Panc1 (cell line): ENCODE data around the gene SLIT1. TPM values are rescaled to one million over a fixed set of nuclear protein-coding genes. Genes with fewer than 3 reads are reported as not detected.

Experiments used
- ATAC-seq: fragments of 200-7000 bp; cut with Tn5 transposase; 2 replicates; pipeline ENCODE4 v1.9.1; 2020; ENCODE audit warnings: mild to moderate bottlenecking, moderate library complexity
- BruUV-seq: library from RNA; stranded (reverse); fragments of 400-500 nt; replicated peaks from 2 replicates; lab custom pipeline; 2021; lab: Mats Ljungman, UMichigan
- CTCF ChIA-PET: fragments of 300-600 bp; sonication (Branson Sonifier 250); formaldehyde crosslinking; loops from one replicate; lab custom pipeline; 2022; ENCODE audit warnings: antibody characterized with exemption; lab: Charles Lee
- POLR2A ChIA-PET: fragments of 300-600 bp; sonication (Branson Sonifier 250); formaldehyde crosslinking; loops from one replicate; lab custom pipeline; 2022; ENCODE audit warnings: antibody characterized with exemption; lab: Charles Lee
- DNase-seq: peaks from one replicate; pipeline ENCODE4 v3.0.0-alpha.2; 2010; ENCODE audit warnings: low read depth, low spot score
- H3K27ac ChIP-seq: 2 replicates; pipeline ENCODE4 v1.5.1; 2011; ENCODE audit warnings: mild to moderate bottlenecking, low read length, inconsistent platforms
- H3K27me3 ChIP-seq: fragments of 200-500 bp; sonication (Bioruptor generic); 2 replicates; pipeline ENCODE4 v1.6.0; 2014; ENCODE audit warnings: low read length, inconsistent platforms; ENCODE audit not compliant: control insufficient read depth, insufficient read depth
- H3K36me3 ChIP-seq: fragments of 200-500 bp; sonication (Bioruptor generic); 2 replicates; pipeline ENCODE4 v1.5.1; 2014; ENCODE audit warnings: inconsistent platforms, mild to moderate bottlenecking, low read length, moderate library complexity; ENCODE audit not compliant: control insufficient read depth, insufficient read depth
- H3K4me1 ChIP-seq: 2 replicates; pipeline ENCODE4 v1.5.1; 2011; ENCODE audit warnings: inconsistent platforms, mild to moderate bottlenecking, low read length, moderate library complexity; ENCODE audit not compliant: control insufficient read depth, insufficient read depth
- H3K4me3 ChIP-seq, 2 experiments: 2 replicates each; pipeline ENCODE4 v1.5.1; 2011 to 2012; ENCODE audit warnings: low read depth in 2 of 2, low read length in 2 of 2, mild to moderate bottlenecking in 2 of 2, inconsistent platforms in 1 of 2, moderate library complexity in 1 of 2
- H3K9me3 ChIP-seq: fragments of 200-500 bp; sonication (Bioruptor generic); 2 replicates; pipeline ENCODE4 v1.5.1; 2014; ENCODE audit warnings: low read depth, mild to moderate bottlenecking, inconsistent platforms, low read length, moderate library complexity; ENCODE audit not compliant: control insufficient read depth, insufficient read depth
- POLR2AphosphoS5 ChIP-seq: IDR thresholded peaks from 2 replicates; pipeline ENCODE4 v1.6.1; 2012; ENCODE audit warnings: mild to moderate bottlenecking, low read depth, low read length, moderate library complexity
- SIN3A ChIP-seq: IDR thresholded peaks from 2 replicates; pipeline ENCODE4 v1.6.1; 2012; ENCODE audit warnings: low read depth, mild to moderate bottlenecking, low read length, moderate library complexity, borderline replicate concordance; ENCODE audit not compliant: insufficient read depth
- TCF7L2 ChIP-seq: IDR thresholded peaks from 2 replicates; pipeline ENCODE4 v1.6.1; 2011; ENCODE audit warnings: mild to moderate bottlenecking, low read depth, low read length, inconsistent platforms
- in situ Hi-C: cut with HindIII; loops from 2 replicates; pipeline ENCODE4 v1.10.0; 2016; ENCODE audit warnings: low sequenced_read_pairs, low pct_unique_long_range_greater_than_20kb
- intact Hi-C: fragments of 100-400 bp; cut with micrococcal nuclease; formaldehyde crosslinking; loops from one replicate; pipeline ENCODE4 v1.10.0; 2022; ENCODE audit not compliant: unreplicated experiment
- total RNA-seq: library from RNA; stranded (reverse); gene quantifications from one replicate; pipeline ENCODE4 v1.2.1, GENCODE V29; 2021; ENCODE audit not compliant: unreplicated experiment
- TF ChIP-seq, protein P1 (sequence below): fragments of 450-650 bp; IDR thresholded peaks from 2 replicates; pipeline ENCODE4 v1.5.1; 2017; ENCODE audit warnings: mild to moderate bottlenecking
- TF ChIP-seq, protein P2 (sequence below), 2 experiments: IDR thresholded peaks; 2 replicates each; pipeline ENCODE4 v1.6.1; 2011 to 2012; ENCODE audit warnings: low read depth in 2 of 2, control low read depth in 1 of 2, low read length in 1 of 2, mild to moderate bottlenecking in 1 of 2, moderate library complexity in 1 of 2; ENCODE audit not compliant: insufficient read depth in 1 of 2

The SLIT1 gene
- total RNA-seq, 1 experiment from 2014 or later = 2.6 TPM

DNA sequence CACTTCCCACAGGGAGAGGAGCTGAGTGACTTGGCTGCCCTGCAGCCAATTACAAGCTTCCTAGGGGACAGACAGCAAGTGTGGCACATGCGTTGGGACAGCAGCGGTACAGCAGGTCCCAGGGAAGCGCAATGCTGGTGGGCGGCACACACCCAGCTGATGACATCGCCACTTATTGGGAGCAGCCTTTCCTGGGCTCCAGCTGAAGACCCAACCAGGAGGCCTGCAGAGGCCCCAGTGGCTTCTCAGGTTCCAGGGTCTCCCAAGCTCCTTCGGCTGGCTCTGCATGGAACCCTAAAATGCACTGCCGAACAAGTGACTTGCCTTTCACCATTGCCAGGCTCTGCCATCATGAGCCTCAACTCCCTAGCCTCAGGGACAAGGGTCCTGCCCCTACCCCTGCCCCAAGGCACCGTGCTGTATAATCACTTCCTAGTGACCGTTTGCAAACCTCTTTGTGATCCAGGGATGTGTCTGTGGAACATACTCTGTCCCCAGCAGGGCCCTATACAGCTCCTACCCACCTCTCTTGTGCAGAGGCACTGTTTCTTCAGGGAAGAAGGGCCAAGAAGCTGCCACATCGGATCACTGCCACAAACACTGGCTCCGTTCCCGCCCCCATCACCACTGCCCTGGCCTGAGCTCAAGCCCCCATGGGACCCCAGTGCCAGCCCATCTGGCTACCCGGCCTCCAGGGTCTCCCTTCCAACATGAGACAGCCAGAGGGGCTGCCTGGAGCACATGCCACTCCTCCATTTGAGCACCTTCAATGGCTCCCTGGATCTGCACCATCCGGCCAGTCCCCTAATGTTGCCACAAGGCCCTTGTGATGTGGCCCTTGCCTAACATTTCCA lies 19.3 kb upstream of the SLIT1 start:
- BruUV-seq = no TSS peak
- in situ Hi-C loops (no loop called here), intact Hi-C loops (no loop called here)
- Histone ChIP-seq H3K36me3 (no peaks in the 10 kb centered on the region), H3K4me3 (no peak overlapping the region), H3K27me3 (no peaks in the 10 kb centered on the region), H3K9me3 (no peaks in the 10 kb centered on the region), H3K27ac (no peak overlapping the region), H3K4me1 (peaks cover 4% of the 10 kb centered on the region; the same call in 1 of the 2 replicates)
- CTCF ChIA-PET = interaction anchor here (0.6 to 1.2 kb wide), 3 partner anchors 132 to 182 kb away, joined by 3 to 11 read pairs (median 6); no protein-coding TSS in a partner anchor
- no peak for DNase-seq
- TF ChIP-seq, protein P1, sequence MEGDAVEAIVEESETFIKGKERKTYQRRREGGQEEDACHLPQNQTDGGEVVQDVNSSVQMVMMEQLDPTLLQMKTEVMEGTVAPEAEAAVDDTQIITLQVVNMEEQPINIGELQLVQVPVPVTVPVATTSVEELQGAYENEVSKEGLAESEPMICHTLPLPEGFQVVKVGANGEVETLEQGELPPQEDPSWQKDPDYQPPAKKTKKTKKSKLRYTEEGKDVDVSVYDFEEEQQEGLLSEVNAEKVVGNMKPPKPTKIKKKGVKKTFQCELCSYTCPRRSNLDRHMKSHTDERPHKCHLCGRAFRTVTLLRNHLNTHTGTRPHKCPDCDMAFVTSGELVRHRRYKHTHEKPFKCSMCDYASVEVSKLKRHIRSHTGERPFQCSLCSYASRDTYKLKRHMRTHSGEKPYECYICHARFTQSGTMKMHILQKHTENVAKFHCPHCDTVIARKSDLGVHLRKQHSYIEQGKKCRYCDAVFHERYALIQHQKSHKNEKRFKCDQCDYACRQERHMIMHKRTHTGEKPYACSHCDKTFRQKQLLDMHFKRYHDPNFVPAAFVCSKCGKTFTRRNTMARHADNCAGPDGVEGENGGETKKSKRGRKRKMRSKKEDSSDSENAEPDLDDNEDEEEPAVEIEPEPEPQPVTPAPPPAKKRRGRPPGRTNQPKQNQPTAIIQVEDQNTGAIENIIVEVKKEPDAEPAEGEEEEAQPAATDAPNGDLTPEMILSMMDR = no peak
- no peak for TF ChIP-seq POLR2AphosphoS5
- TF ChIP-seq, protein P2, sequence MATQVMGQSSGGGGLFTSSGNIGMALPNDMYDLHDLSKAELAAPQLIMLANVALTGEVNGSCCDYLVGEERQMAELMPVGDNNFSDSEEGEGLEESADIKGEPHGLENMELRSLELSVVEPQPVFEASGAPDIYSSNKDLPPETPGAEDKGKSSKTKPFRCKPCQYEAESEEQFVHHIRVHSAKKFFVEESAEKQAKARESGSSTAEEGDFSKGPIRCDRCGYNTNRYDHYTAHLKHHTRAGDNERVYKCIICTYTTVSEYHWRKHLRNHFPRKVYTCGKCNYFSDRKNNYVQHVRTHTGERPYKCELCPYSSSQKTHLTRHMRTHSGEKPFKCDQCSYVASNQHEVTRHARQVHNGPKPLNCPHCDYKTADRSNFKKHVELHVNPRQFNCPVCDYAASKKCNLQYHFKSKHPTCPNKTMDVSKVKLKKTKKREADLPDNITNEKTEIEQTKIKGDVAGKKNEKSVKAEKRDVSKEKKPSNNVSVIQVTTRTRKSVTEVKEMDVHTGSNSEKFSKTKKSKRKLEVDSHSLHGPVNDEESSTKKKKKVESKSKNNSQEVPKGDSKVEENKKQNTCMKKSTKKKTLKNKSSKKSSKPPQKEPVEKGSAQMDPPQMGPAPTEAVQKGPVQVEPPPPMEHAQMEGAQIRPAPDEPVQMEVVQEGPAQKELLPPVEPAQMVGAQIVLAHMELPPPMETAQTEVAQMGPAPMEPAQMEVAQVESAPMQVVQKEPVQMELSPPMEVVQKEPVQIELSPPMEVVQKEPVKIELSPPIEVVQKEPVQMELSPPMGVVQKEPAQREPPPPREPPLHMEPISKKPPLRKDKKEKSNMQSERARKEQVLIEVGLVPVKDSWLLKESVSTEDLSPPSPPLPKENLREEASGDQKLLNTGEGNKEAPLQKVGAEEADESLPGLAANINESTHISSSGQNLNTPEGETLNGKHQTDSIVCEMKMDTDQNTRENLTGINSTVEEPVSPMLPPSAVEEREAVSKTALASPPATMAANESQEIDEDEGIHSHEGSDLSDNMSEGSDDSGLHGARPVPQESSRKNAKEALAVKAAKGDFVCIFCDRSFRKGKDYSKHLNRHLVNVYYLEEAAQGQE (IDR thresholded peaks at IDR 0.05; ENCODE audit: insufficient read depth in 1 of 2, low read depth in 2 of 2, low read length in 1 of 2) = no peak
- TF ChIP-seq SIN3A = no peak
- TF ChIP-seq TCF7L2 = no peak
- no peak for ATAC-seq
- POLR2A ChIA-PET = no interaction called here

DNA sequence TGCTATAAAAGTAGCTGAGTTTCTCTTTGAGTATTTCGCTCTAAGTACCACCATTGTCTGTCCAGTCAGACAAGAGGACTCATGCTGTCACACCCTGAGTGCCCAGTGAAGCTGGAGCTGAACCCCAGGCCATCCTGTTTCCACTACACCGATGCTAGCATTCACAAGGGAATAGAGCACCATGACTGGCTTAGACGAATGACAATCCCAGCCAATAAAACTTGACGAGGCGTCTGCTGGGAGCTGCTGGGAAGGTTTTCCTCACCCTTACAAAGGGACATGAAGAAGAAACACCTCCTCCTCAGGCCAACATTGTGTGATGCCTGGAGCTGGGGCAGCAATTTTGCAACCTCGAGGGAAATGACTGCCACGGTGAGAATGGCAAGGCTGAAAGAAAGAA lies 17.5 kb upstream of the SLIT1 start:
- H3K4me3 ChIP-seq = no peak overlapping the region
- ChIA-PET CTCF (no interaction called here), POLR2A (interaction anchor here (0.6 kb wide), 1 partner anchor 15 kb away, joined by 11 read pairs; no protein-coding TSS in a partner anchor)
- DNase-seq (no peak), ATAC-seq (no peak)
- peaks cover 8% of the 10 kb centered on the region; the same call in 1 of the 2 replicates for H3K4me1 ChIP-seq
- in situ Hi-C loops = no loop called here
- H3K36me3 ChIP-seq = no peaks in the 10 kb centered on the region
- H3K9me3 ChIP-seq = no peaks in the 10 kb centered on the region
- no peaks in the 10 kb centered on the region for H3K27me3 ChIP-seq
- BruUV-seq = no TSS peak
- TF ChIP-seq SIN3A (no peak), POLR2AphosphoS5 (no peak), TCF7L2 (no peak)
- TF ChIP-seq, protein P1 = no peak
- TF ChIP-seq, protein P2 (IDR thresholded peaks at IDR 0.05; ENCODE audit: insufficient read depth in 1 of 2, low read depth in 2 of 2, low read length in 1 of 2) = no peak
- no peak overlapping the region for H3K27ac ChIP-seq
- intact Hi-C loops = no loop called here
